Measurements from ENCODE around the gene FAM72D.
"Not testable (repeated sequence)": the region's sequence is repeated elsewhere in the genome, so short reads cannot be mapped to it uniquely, and the experiment has no call there.

FAM72D gene

GRCh38 chr1:145093517-145094149 lies 2.1 kb upstream of the FAM72D start:
- not testable (repeated sequence) for DNase-seq

GRCh38 chr1:145094655-145095211 lies 1.0 kb upstream of the FAM72D start:
- not testable (repeated sequence) for DNase-seq

- not testable (repeated sequence) for DNase-seq
These were observed 6.0 kb downstream of the FAM72D start for GRCh38 chr1:145101725-145102124.

- not testable (repeated sequence) for DNase-seq
These were observed 7.5 kb downstream of the FAM72D start for GRCh38 chr1:145103294-145103693.

DNA sequence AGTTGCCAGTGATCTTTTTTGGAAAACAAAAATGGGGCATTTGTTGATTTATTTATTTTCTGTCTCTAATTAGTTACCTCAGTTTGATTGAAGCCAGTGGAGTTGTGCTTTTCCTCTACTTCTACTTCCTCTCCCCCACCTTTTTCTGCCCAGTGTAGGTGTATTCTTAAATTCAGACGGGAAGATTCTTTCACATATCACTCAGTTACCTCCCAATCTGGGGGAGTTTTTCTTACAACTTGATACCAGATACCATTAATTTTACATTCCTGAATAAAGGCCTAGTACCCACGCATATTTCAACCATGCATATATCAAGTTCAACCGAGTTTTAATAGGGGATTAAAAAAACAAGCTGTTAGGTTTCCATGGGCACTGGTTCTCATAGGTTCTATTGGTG lies 15.9 kb downstream of the FAM72D start:
- DNase-seq = not testable (repeated sequence)

GRCh38 chr1:145112703-145113102 lies 16.9 kb downstream of the FAM72D start:
- DNase-seq = not testable (repeated sequence)

DNA sequence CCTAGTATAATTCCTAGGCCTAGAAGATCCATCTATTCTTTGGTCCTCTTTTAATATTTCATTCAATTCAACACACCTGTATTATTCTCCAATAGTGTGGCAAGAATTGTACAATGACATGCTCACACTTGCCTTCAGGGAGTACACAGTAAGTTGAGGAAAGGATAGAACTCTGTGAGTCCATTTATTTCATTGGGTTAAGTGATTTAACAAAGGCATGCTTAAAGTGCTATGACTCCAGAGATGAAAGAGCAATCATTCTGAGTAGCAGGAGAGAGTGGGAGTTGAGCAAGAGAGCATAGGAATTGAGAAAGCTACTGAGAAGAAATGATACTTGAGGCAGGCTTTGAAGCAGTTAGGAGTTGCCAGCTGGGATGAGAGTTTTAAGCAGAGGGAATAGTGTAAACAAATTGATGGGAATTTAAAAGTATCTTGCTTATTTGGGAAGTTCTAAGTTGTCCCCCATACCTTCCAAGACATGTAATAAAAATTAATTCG lies 18.8 kb downstream of the FAM72D start:
- not testable (repeated sequence) for DNase-seq

DNA sequence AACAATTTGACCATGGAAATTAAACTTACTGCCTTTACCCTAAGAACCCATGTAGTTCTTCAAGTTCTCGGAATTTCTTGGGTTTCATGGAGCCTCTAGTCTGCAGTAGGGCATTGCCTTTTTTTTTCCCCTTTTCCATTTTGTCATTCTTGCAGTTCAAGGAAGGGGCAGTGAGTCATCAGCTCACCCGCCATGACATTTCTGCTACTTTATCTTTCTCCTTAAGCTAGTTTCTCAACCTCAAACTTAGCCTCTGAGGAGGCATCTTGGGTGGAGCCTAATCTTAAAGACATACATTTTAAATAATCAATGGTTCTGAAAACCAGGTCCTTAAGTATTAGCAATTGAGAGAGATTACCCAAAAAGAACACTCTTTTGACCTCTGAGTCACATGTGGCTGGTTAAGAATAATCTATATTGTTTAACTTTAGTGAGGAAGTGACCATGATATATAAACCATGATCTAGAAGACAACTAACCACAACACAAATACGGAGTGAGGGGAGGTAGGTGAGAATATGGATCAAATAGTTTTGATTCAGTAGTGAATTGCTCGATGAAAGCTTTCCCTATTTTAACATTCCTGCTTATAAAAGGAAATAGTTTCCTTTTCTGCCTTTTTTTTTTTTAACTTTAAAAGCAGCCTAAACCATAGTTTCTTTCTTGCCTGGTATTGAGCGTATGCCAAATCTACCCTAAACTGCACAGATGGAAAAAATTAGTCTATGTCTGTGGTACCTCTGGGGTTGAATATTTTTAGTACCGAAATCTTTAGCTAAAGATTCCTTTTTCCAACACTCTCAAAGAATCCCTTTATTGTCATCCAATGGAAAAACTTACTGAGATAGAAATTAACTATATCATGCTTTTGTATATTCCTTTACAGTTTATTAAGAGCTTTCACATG lies 20.1 kb downstream of the FAM72D start:
- DNase-seq = not testable (repeated sequence)

DNA sequence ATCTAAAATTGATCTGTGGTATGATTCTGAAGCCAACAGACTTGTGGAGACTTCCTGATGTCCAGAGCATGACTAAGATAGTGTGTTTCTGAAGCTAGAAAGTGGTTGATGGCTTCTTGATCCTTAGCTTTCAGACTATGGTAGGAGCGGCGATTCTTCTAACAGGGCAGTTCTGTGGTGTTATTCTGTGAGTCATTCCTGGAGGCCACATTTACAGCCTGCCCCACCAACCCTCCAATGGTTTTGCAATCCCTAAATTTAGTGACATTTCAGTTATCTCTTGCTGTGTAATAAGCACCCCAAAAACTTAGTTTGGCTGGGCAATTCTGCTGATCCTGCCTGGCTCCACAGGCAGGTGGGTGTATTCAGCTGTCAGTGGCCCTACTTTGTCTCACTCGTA lies 24.1 kb downstream of the FAM72D start:
- not testable (repeated sequence) for DNase-seq

- not testable (repeated sequence) for DNase-seq
These were observed 26.7 kb downstream of the FAM72D start for GRCh38 chr1:145122344-145123061.

DNA sequence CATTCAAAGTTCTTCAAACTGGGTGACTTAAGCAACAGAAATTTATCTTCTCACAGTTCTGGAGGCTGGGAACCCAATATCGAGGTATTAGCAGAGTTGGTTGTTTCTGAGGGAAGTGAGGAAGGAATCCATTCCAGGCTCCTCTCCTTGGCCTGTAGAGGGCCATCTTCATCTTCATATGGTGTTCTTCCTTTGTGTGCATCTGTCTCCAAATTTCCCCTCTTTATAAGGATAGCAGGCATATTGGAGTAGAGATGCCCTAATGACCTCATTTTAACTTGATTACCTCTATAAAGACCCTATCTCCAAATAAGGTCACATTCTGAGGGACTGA lies 27.3 kb downstream of the FAM72D start:
- not testable (repeated sequence) for DNase-seq

DNA sequence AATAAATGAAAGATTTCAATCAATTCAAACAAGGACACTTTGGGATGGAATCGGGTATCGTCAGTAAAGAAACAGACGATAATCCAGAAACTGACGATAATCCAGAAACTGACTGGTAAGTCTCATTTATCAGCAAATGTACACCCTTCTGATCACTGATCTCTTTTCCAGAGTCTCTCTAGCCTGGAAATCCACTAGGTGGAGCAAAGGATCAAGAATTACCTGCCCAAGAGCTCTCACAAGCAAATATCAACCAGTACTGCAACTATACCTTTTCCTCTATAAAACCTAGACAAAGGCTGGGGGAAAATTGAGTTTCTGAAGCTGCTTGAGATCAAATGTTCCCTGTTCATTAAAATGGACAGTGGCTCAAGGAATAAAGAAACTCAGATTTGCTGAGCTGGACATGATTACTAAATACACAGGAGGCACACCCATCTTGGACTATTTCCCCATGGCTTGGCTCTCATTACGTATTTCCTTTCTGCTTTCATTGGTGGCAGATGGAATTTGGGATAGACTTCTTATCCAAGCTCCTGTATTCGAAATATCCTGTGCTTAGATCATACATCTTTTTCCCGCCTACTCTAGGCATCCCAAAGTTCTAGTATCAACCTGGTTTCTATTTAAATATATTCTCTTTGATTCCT lies 28.3 kb downstream of the FAM72D start:
- not testable (repeated sequence) for DNase-seq

- not testable (repeated sequence) for DNase-seq
These were observed 29.3 kb downstream of the FAM72D start for GRCh38 chr1:145125112-145125511.

- DNase-seq = not testable (repeated sequence)
These were observed 31.4 kb downstream of the FAM72D start for GRCh38 chr1:145127144-145127543.

DNA sequence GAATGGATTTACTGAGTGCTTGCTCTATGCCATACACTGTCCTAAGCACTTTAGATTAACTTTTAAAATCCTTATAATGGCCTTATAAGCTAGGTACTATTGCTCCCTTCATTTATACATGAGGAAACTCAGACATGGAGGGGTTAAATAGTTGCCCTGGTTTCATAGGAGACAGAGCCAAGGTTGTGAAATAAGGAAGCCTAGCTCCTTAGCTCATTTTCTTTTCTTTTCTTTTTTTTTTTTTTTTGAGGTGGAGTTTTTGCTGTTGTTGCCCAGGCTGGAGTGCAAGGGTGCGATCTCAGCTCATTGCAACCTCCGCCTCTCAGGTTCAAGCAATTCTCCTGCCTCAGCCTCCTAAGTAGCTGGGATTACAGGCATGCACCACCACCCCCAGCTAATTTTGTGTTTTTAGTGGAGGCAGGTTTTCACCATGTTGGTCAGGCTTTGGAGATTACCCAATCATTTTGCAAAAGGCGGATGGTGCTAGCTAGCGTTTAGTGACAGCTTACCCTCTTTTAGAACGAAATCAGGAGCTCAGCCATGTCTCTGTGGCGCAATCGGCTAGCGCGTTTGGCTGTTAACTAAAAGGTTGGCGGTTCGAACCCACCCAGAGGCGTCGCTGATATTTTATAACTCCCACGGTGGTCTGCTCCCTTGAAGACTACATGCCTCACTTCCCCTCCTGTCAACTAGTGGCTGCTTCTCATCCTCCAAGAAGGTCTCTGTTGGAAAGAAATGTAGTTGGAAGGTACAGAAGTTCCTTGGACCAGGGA lies 33.1 kb downstream of the FAM72D start:
- DNase-seq = not testable (repeated sequence)

DNA sequence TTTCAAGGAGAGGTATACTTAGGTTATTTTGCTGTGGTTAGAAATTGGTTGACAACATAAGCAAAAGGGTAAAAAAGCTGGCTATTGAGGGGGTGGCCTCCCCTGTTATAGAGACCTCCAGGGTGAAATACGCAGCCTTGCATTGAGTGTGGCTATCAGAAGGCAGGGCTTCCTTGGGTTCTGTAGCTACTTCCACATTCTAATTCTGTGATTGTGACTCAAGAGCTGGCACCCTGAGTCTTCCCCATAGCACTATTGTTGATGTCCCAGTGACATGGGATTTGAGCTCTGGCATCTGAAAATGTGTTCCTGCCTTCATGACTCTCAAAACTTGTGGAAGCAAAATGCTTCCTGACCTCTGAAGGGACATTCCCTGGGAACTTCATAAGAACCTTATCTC lies 38.7 kb downstream of the FAM72D start:
- DNase-seq = not testable (repeated sequence)

GRCh38 chr1:145140549-145140948 lies 44.8 kb downstream of the FAM72D start:
- DNase-seq = not testable (repeated sequence)

DNA sequence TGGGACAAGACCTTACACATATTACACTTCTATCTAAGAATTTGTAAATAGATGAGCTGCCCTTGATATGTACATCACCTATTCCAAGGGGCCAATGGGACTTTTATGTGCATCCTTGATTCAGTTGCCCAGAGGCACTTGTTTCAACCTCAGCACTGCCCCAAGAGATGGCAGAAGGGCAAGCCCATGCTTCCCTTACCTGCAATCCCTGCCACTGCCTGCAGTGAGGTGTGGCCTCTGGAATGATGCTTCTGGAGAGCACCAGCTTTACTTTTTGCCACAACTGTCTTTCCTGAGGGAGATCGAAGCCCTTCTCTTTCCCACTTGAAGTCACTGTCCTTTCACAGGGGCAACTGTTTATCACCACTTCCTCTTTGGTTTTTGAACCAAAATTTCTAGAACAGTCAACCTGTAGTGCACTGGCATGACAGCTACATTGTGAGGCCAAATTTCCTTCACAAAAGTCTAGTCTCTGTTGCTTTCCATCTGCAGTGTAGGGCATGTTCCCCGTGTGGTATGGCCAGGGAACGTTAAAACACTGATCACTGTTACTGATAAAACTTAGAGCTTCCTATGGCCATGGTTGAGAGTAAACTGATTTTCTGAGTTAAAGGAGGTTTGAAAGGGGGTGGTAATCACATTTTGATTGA lies 48.6 kb downstream of the FAM72D start:
- DNase-seq = not testable (repeated sequence)

GRCh38 chr1:145146308-145146707 lies 50.5 kb downstream of the FAM72D start:
- DNase-seq = not testable (repeated sequence)

GRCh38 chr1:145147172-145147571 lies 51.4 kb downstream of the FAM72D start:
- not testable (repeated sequence) for DNase-seq

DNA sequence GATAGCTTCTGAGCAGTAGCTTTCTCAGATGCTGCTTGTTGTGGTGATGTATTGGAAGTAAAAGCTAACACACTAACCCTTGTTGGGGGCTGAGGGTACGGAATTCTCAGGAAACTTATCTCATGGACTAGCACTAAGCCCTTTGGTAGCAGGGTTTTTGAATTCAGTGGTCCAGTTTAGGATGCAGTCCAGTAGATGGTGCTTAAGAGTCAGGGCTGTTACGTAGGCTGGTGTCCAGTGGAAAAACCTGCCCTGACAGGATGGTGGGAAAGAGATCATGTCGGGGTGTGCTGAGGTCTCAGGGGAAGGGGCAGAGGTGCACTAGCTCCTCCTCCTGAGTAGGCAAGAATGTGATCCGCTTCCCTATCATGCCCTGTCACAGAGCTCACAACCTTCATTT lies 59.6 kb downstream of the FAM72D start:
- not testable (repeated sequence) for DNase-seq

Measured in SW 1271 (cell line).